Right lobe of liver (tissue), 4 donors: Measurements from ENCODE around the gene STK32B.

Source experiments
- CTCF ChIP-seq, 4 donors: fragments of 200-600 bp in 3 of 4; fragments of 450-650 bp in 1 of 4; IDR thresholded peaks; one replicate each; pipeline versions ENCODE4 v1.5.1 to v1.8.0; 2016 to 2022; ENCODE audit warnings: antibody characterized with exemption in 4 of 4, mild to moderate bottlenecking in 2 of 4
- POLR2A ChIP-seq: fragments of 450-650 bp; IDR thresholded peaks from one replicate; pipeline ENCODE4 v1.6.1; 2017; ENCODE audit warnings: antibody characterized with exemption, mild to moderate bottlenecking
- donor health status: DM: no; HTN: no; CAD: no.
- donor health status: DM: no; HTN: no; CAD: no.
- donor health status: DM: no; HTN: yes; CAD: no.

- TF ChIP-seq CTCF (IDR thresholded peaks at IDR 0.05) (no peak), POLR2A (no peak)
These were observed 320.3 kb downstream of the STK32B start for GRCh38 chr4:5371415-5372190.
